Measurements from ENCODE around the gene AHCY. TPM values are rescaled to one million over a fixed set of nuclear protein-coding genes. Genes with fewer than 3 reads are reported as not detected.
"Not testable (repeated sequence)": the region's sequence is repeated elsewhere in the genome, so short reads cannot be mapped to it uniquely, and the experiment has no call there.

The AHCY gene
- total RNA-seq, 4 donors from 2014 or later = 77.8 to 110 (median 83.1) TPM

- Histone ChIP-seq H3K9me3 (no peaks in the 10 kb centered on the region), H3K4me1 (peaks cover 0 to 25% (median 13%) of the 10 kb centered on the region in 4 donors), H3K36me3 (no peaks in the 10 kb centered on the region), H3K27ac (peak overlapping the region; percentile 17 to 88 (median 74)), H3K4me3 (no peak overlapping the region), H3K27me3 (no peaks in the 10 kb centered on the region)
- DNase-seq (ENCODE audit: low spot score in 2 of 2) = peak in 1 of 2 donors; percentile 22
- no peak for TF ChIP-seq POLR2A (IDR thresholded peaks at IDR 0.05)
- TF ChIP-seq EP300 (IDR thresholded peaks at IDR 0.05) = peak; percentile 20 to 78
- TF ChIP-seq, protein P1, sequence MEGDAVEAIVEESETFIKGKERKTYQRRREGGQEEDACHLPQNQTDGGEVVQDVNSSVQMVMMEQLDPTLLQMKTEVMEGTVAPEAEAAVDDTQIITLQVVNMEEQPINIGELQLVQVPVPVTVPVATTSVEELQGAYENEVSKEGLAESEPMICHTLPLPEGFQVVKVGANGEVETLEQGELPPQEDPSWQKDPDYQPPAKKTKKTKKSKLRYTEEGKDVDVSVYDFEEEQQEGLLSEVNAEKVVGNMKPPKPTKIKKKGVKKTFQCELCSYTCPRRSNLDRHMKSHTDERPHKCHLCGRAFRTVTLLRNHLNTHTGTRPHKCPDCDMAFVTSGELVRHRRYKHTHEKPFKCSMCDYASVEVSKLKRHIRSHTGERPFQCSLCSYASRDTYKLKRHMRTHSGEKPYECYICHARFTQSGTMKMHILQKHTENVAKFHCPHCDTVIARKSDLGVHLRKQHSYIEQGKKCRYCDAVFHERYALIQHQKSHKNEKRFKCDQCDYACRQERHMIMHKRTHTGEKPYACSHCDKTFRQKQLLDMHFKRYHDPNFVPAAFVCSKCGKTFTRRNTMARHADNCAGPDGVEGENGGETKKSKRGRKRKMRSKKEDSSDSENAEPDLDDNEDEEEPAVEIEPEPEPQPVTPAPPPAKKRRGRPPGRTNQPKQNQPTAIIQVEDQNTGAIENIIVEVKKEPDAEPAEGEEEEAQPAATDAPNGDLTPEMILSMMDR (IDR thresholded peaks at IDR 0.05) = no peak
- 60 to 62% methylated on average over 5 of the region's 5 CpGs for WGBS, 2 donors
Observed at GRCh38 chr20:34334654-34335407, 31.7 kb upstream of the AHCY start.

DNA sequence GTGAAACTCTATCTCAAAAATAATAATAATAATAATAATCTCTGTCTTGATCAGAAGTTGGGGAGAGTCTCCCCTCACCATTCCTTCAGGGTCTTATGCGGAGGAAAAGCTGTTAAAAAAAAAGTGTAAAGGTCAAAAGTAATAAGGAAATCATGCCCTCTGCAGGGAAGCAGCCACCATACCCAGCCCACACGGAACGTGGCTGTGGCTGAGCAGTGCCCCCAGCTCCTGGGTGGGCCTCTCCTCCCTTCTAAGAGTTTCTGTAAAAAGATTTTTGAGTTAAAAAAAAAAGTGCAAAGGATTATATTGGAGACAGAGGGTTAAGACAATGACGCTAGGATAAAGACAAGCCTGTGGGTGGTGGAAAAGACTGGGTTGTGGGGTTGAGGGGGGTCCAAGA, 30.6 kb upstream of the AHCY start:
- H3K36me3 ChIP-seq = no peaks in the 10 kb centered on the region
- H3K4me3 ChIP-seq = no peak overlapping the region
- WGBS, 2 donors = 44 to 56% methylated on average over 4 of the region's 4 CpGs
- H3K4me1 ChIP-seq = peaks cover 0 to 25% (median 13%) of the 10 kb centered on the region in 4 donors
- DNase-seq (ENCODE audit: low spot score in 2 of 2) = no peak
- TF ChIP-seq, protein P1 (IDR thresholded peaks at IDR 0.05) = no peak
- TF ChIP-seq EP300 (IDR thresholded peaks at IDR 0.05) (no peak), POLR2A (IDR thresholded peaks at IDR 0.05) (no peak)
- peak overlapping the region; percentile 17 to 83 (median 71) for H3K27ac ChIP-seq
- H3K27me3 ChIP-seq = no peaks in the 10 kb centered on the region
- H3K9me3 ChIP-seq = no peaks in the 10 kb centered on the region

GRCh38 chr20:34332262-34332920, 29.2 kb upstream of the AHCY start:
- DNase-seq (ENCODE audit: low spot score in 2 of 2) = no peak
- no peak for TF ChIP-seq EP300 (IDR thresholded peaks at IDR 0.05)
- no peak for TF ChIP-seq POLR2A (IDR thresholded peaks at IDR 0.05)
- TF ChIP-seq, protein P1 (IDR thresholded peaks at IDR 0.05) = no peak
- H3K27me3 ChIP-seq = no peaks in the 10 kb centered on the region
- H3K4me1 ChIP-seq = peaks cover 0 to 25% (median 13%) of the 10 kb centered on the region in 4 donors
- H3K27ac ChIP-seq = peak overlapping the region in 3 of 4 donors; percentile 10 to 83 (median 80)
- H3K4me3 ChIP-seq = no peak overlapping the region
- WGBS, 2 donors = 76 to 82% methylated on average over 12 to 19 of the region's 19 CpGs
- H3K36me3 ChIP-seq = no peaks in the 10 kb centered on the region
- no peaks in the 10 kb centered on the region for H3K9me3 ChIP-seq

- Histone ChIP-seq H3K9me3 (no peaks in the 10 kb centered on the region), H3K27me3 (no peaks in the 10 kb centered on the region), H3K36me3 (no peaks in the 10 kb centered on the region), H3K4me3 (no peak overlapping the region), H3K4me1 (peaks cover 0 to 25% (median 13%) of the 10 kb centered on the region in 4 donors), H3K27ac (peak overlapping the region in 1 of 4 donors; percentile 29)
- DNase-seq (ENCODE audit: low spot score in 2 of 2) = no peak
- no peak for TF ChIP-seq POLR2A (IDR thresholded peaks at IDR 0.05)
- TF ChIP-seq, protein P1 (IDR thresholded peaks at IDR 0.05) = no peak
- TF ChIP-seq EP300 (IDR thresholded peaks at IDR 0.05) = no peak
- WGBS, 2 donors = 66 to 70% methylated on average over 7 of the region's 7 CpGs
Observed at GRCh38 chr20:34331838-34332237, 28.7 kb upstream of the AHCY start.

DNA sequence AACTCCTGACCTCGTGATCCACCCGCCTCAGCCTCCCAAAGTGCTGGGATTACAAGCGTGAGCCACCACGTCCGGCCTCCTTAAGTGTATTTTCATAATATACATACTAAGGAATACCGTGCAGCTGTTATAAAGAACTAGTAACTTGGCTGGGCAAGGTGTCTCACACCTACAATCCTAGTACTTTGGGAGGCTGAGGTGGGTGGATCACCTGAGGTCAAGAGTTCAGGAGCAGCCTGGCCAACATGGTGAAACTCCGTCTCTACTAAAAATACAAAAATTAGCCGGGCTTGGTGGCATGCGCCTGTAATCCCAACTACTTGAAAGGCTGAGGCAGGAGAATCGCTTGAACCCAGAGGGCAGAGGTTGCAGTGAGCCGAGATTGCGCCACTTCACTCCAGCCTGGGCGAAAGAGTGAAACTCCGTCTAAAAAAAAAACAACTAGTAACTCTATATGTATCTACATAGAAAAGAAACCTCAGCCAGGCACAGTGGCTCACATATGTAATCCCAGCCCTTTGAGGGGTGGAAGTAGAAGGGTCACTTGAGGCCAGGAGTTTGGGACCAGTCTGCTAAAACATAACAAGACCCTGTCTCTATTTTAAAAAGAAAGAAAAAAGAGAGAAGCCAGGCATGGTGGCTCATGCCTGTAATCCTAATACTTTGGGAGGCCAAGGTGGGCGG, 27.8 kb upstream of the AHCY start:
- H3K4me1 ChIP-seq = peaks cover 0 to 25% (median 13%) of the 10 kb centered on the region in 4 donors
- not testable (repeated sequence) for DNase-seq (ENCODE audit: low spot score in 2 of 2)
- WGBS, 2 donors = 80 to 89% methylated on average over 15 of the region's 15 CpGs

More for the DNA sequence above, 27.8 kb upstream of the AHCY start:
- not testable (repeated sequence) for H3K27ac ChIP-seq, H3K27me3 ChIP-seq, H3K9me3 ChIP-seq, H3K36me3 ChIP-seq, H3K4me3 ChIP-seq

Data from tibial nerve (tissue), 4 donors.